KMS-11 (cell line): ENCODE data around the gene ACOX2.
"Not testable (repeated sequence)": the region's sequence is repeated elsewhere in the genome, so short reads cannot be mapped to it uniquely, and the experiment has no call there.

Experiments used
- H2AFZ ChIP-seq: fragments of 200-600 bp; sonication (generic); 2 replicates; pipeline ENCODE4 v1.6.1; 2016; ENCODE audit warnings: antibody characterized with exemption, mixed run types, low read depth
- H3K27ac ChIP-seq: fragments of 200-600 bp; sonication (generic); 2 replicates; pipeline ENCODE4 v1.6.1; 2016; ENCODE audit warnings: mild to moderate bottlenecking, mixed run types
- H3K27me3 ChIP-seq: fragments of 200-600 bp; sonication (generic); 2 replicates; pipeline ENCODE4 v1.6.1; 2017; ENCODE audit warnings: mild to moderate bottlenecking, low read depth, mixed run types, moderate library complexity; ENCODE audit not compliant: insufficient read depth
- H3K36me3 ChIP-seq: fragments of 200-600 bp; sonication (generic); 2 replicates; pipeline ENCODE4 v1.6.1; 2017; ENCODE audit warnings: mild to moderate bottlenecking, mixed run types; ENCODE audit not compliant: insufficient read depth
- H3K4me1 ChIP-seq: fragments of 200-600 bp; sonication (generic); 2 replicates; pipeline ENCODE4 v1.6.1; 2016; ENCODE audit warnings: mild to moderate bottlenecking, low read depth, mixed run types; ENCODE audit not compliant: poor library complexity, severe bottlenecking
- H3K4me2 ChIP-seq: fragments of 200-600 bp; sonication (generic); 2 replicates; pipeline ENCODE4 v1.7.0; 2016; ENCODE audit warnings: mild to moderate bottlenecking, mixed run types
- H3K4me3 ChIP-seq: fragments of 200-600 bp; sonication (generic); IDR thresholded peaks from 2 replicates; pipeline ENCODE4 v1.6.1; 2017; ENCODE audit warnings: low read depth, low read length, mixed read lengths; ENCODE audit not compliant: insufficient read depth
- H3K79me2 ChIP-seq: fragments of 200-600 bp; sonication (generic); 2 replicates; pipeline ENCODE4 v1.6.1; 2016; ENCODE audit warnings: low read depth, mixed run types; ENCODE audit not compliant: insufficient read depth
- H3K9ac ChIP-seq: fragments of 200-600 bp; sonication (generic); 2 replicates; pipeline ENCODE4 v1.6.1; 2016; ENCODE audit warnings: mild to moderate bottlenecking, mixed run types
- H4K20me1 ChIP-seq: fragments of 200-600 bp; sonication (generic); 2 replicates; pipeline ENCODE4 v1.6.1; 2016; ENCODE audit warnings: mild to moderate bottlenecking, mixed run types; ENCODE audit not compliant: insufficient read depth
- TF ChIP-seq, protein P1 (sequence below): fragments of 200-600 bp; sonication (generic); conservative IDR thresholded peaks from 2 replicates; pipeline ENCODE4 v1.6.1; 2017; ENCODE audit warnings: low read depth, mild to moderate bottlenecking, antibody characterized with exemption, low read length, moderate library complexity, mixed read lengths

The ACOX2 gene

GRCh38 chr3:58528629-58529028 lies 8.4 kb downstream of the ACOX2 start:
- Histone ChIP-seq H3K4me3 (no peak overlapping the region), H3K27me3 (no peaks in the 10 kb centered on the region), H3K4me2 (no peak overlapping the region), H2AFZ (no peak overlapping the region), H4K20me1 (no peaks in the 10 kb centered on the region), H3K36me3 (no peaks in the 10 kb centered on the region), H3K79me2 (no peaks in the 10 kb centered on the region), H3K4me1 (peaks cover 4% of the 10 kb centered on the region), H3K27ac (no peak overlapping the region), H3K9ac (no peak overlapping the region)
- TF ChIP-seq, protein P1, sequence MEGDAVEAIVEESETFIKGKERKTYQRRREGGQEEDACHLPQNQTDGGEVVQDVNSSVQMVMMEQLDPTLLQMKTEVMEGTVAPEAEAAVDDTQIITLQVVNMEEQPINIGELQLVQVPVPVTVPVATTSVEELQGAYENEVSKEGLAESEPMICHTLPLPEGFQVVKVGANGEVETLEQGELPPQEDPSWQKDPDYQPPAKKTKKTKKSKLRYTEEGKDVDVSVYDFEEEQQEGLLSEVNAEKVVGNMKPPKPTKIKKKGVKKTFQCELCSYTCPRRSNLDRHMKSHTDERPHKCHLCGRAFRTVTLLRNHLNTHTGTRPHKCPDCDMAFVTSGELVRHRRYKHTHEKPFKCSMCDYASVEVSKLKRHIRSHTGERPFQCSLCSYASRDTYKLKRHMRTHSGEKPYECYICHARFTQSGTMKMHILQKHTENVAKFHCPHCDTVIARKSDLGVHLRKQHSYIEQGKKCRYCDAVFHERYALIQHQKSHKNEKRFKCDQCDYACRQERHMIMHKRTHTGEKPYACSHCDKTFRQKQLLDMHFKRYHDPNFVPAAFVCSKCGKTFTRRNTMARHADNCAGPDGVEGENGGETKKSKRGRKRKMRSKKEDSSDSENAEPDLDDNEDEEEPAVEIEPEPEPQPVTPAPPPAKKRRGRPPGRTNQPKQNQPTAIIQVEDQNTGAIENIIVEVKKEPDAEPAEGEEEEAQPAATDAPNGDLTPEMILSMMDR, result no peak

- H4K20me1 ChIP-seq, H3K27ac ChIP-seq, H3K79me2 ChIP-seq, H3K27me3 ChIP-seq, H3K9ac ChIP-seq, H2AFZ ChIP-seq, H3K4me1 ChIP-seq, H3K4me3 ChIP-seq, H3K4me2 ChIP-seq, H3K36me3 ChIP-seq: not testable (repeated sequence)
Observed at GRCh38 chr3:58527440-58527839, 9.6 kb downstream of the ACOX2 start.

GRCh38 chr3:58526515-58526957 lies 10.5 kb downstream of the ACOX2 start:
- Histone ChIP-seq H3K27me3 (no peaks in the 10 kb centered on the region), H3K9ac (no peak overlapping the region), H3K4me2 (no peak overlapping the region), H2AFZ (no peak overlapping the region), H3K4me1 (peaks cover 4% of the 10 kb centered on the region), H3K4me3 (no peak overlapping the region), H3K36me3 (no peaks in the 10 kb centered on the region), H3K79me2 (no peaks in the 10 kb centered on the region), H4K20me1 (no peaks in the 10 kb centered on the region), H3K27ac (no peak overlapping the region)
- TF ChIP-seq, protein P1, result no peak

GRCh38 chr3:58524326-58524888 lies 12.6 kb downstream of the ACOX2 start:
- Histone ChIP-seq H3K4me2 (no peak overlapping the region), H3K4me3 (no peak overlapping the region), H3K27me3 (no peaks in the 10 kb centered on the region), H3K36me3 (no peaks in the 10 kb centered on the region), H3K9ac (no peak overlapping the region), H3K79me2 (no peaks in the 10 kb centered on the region), H3K4me1 (peaks cover 13% of the 10 kb centered on the region), H2AFZ (no peak overlapping the region), H3K27ac (no peak overlapping the region), H4K20me1 (no peaks in the 10 kb centered on the region)
- TF ChIP-seq, protein P1, result no peak

DNA sequence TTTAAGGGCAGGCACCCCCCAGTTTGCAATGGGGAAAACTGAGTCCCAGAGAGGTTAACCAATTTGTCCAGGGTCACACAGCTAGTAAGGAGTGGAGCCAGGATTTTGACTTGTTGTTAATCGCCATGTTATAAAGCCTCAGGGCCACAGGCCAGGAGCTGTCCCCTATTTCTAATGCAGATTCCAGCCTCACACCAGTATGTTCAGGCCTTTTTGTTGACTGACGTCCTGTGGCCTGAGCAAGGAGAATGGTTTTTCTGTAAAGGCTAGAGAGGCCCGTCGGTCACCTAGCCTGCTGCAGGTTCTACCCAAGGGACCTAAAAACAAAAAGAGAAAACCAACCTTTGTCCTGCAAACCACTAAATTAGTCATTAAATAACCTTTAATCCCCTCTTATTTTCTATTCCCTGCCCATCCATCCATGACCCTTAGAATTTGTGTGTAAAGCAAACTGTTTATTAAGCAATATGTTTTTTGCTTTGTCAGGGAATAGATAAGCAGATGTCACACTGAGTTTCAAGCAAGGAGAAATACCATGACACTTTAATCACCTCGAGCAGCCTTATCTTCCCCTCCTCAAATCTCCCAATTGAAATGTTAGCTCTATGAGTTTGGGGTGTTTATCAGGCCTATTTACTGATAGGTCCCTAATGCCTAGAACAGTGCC lies 14.1 kb downstream of the ACOX2 start:
- no peak overlapping the region for H3K9ac ChIP-seq
- H4K20me1 ChIP-seq, result no peaks in the 10 kb centered on the region
- no peak overlapping the region for H2AFZ ChIP-seq
- H3K4me2 ChIP-seq, result no peak overlapping the region
- no peaks in the 10 kb centered on the region for H3K27me3 ChIP-seq
- H3K79me2 ChIP-seq, result no peaks in the 10 kb centered on the region
- H3K4me1 ChIP-seq, result peaks cover 13% of the 10 kb centered on the region
- no peak overlapping the region for H3K27ac ChIP-seq
- no peak overlapping the region for H3K4me3 ChIP-seq
- no peaks in the 10 kb centered on the region for H3K36me3 ChIP-seq
- TF ChIP-seq, protein P1, result no peak
